ENCODE data around the gene ENTPD8.
A peak's percentile ranks its signal among the peaks of the same experiment; 100 is the strongest.

ENTPD8 gene

GRCh38 chr9:137441289-137441934, at the start of gene ENTPD8:
ENTPD8 (minus strand) TSS chr9:137441357; CDS start chr9:137438285, 3,072 bp downstream.
- peak; percentile 85 for DNase-seq

GRCh38 chr9:137490532-137491186, 49.5 kb upstream of the ENTPD8 start:
- DNase-seq = no peak

- DNase-seq = no peak
Observed at GRCh38 chr9:137488906-137489305, 47.7 kb upstream of the ENTPD8 start.

- peak; percentile 86 for DNase-seq
Observed at GRCh38 chr9:137488327-137488653, 47.1 kb upstream of the ENTPD8 start.

GRCh38 chr9:137487454-137488326, 46.5 kb upstream of the ENTPD8 start:
- DNase-seq = peak; percentile 80

GRCh38 chr9:137486545-137487453, 45.6 kb upstream of the ENTPD8 start:
- no peak for DNase-seq

GRCh38 chr9:137486141-137486490, 45.0 kb upstream of the ENTPD8 start:
- DNase-seq = no peak

- peak; percentile 73 for DNase-seq
Observed at GRCh38 chr9:137485343-137486140, 44.4 kb upstream of the ENTPD8 start.

- DNase-seq = no peak
Observed at GRCh38 chr9:137484551-137485315, 43.6 kb upstream of the ENTPD8 start.

- peak; percentile 62 for DNase-seq
Observed at GRCh38 chr9:137482094-137482781, 41.1 kb upstream of the ENTPD8 start.

GRCh38 chr9:137480686-137481683, 39.8 kb upstream of the ENTPD8 start:
- DNase-seq = no peak

GRCh38 chr9:137479892-137480685, 38.9 kb upstream of the ENTPD8 start:
- no peak for DNase-seq

- peak; percentile 61 for DNase-seq
Observed at GRCh38 chr9:137478962-137479861, 38.1 kb upstream of the ENTPD8 start.

GRCh38 chr9:137478613-137478961, 37.4 kb upstream of the ENTPD8 start:
- no peak for DNase-seq

GRCh38 chr9:137477778-137478612, 36.8 kb upstream of the ENTPD8 start:
- no peak for DNase-seq

GRCh38 chr9:137476856-137477255, 35.7 kb upstream of the ENTPD8 start:
- DNase-seq = no peak

Measured in NCI-H2029 (cell line).